ENCODE data around the gene ITGA2B. TPM values are rescaled to one million over a fixed set of nuclear protein-coding genes. Genes with fewer than 3 reads are reported as not detected.
A peak's percentile ranks its signal among the peaks of the same experiment; 100 is the strongest.

Gene ITGA2B
- total and polyA plus RNA-seq, 4 donors, result 1.4 to 9.2 (median 4.2) TPM

- ATAC-seq (ENCODE audit: insufficient read depth, low FRiP score) (peak; percentile 58), DNase-seq (no peak)
- TF ChIP-seq CTCF (IDR thresholded peaks at IDR 0.05; ENCODE audit: control extremely low read depth, extremely low read depth), result no peak
- no peaks in the 10 kb centered on the region for H3K4me1 ChIP-seq (ENCODE audit: control insufficient read depth in 5 of 5, insufficient read depth in 5 of 5, low read length in 5 of 5)
- WGBS, 2 donors, result 74 to 81% methylated on average over 2 of the region's 2 CpGs
- no peaks in the 10 kb centered on the region for H3K9me3 ChIP-seq (ENCODE audit: control insufficient read depth in 4 of 4, insufficient read depth in 3 of 4, low read length in 3 of 4)
- H3K27me3 ChIP-seq (ENCODE audit: control insufficient read depth in 3 of 3, insufficient read depth in 3 of 3, low read length in 2 of 3), result no peaks in the 10 kb centered on the region
- H3K36me3 ChIP-seq (ENCODE audit: control insufficient read depth in 4 of 4, insufficient read depth in 4 of 4, low read length in 4 of 4), result peaks cover 0 to 27% (median 8%) of the 10 kb centered on the region in 4 donors
- no peak overlapping the region for H3K9ac ChIP-seq (ENCODE audit: insufficient read depth in 1 of 2, low read length in 2 of 2)
- H3K27ac ChIP-seq (ENCODE audit: low read depth in 1 of 2, low read length in 1 of 2), result no peak overlapping the region
- no peak overlapping the region for H3K4me3 ChIP-seq
These were observed 28.1 kb upstream of the ITGA2B start for GRCh38 chr17:44417553-44417952.

GRCh38 chr17:44416558-44417289 is 27.3 kb upstream of the ITGA2B start:
- Histone ChIP-seq H3K27ac (ENCODE audit: low read depth in 1 of 2, low read length in 1 of 2) (no peak overlapping the region), H3K4me1 (ENCODE audit: control insufficient read depth in 5 of 5, insufficient read depth in 5 of 5, low read length in 5 of 5) (no peaks in the 10 kb centered on the region), H3K27me3 (ENCODE audit: control insufficient read depth in 3 of 3, insufficient read depth in 3 of 3, low read length in 2 of 3) (no peaks in the 10 kb centered on the region), H3K4me3 (no peak overlapping the region), H3K9ac (ENCODE audit: insufficient read depth in 1 of 2, low read length in 2 of 2) (no peak overlapping the region), H3K9me3 (ENCODE audit: control insufficient read depth in 4 of 4, insufficient read depth in 3 of 4, low read length in 3 of 4) (no peaks in the 10 kb centered on the region), H3K36me3 (ENCODE audit: control insufficient read depth in 4 of 4, insufficient read depth in 4 of 4, low read length in 4 of 4) (peaks cover 0 to 28% (median 8%) of the 10 kb centered on the region in 4 donors)
- DNase-seq, result no peak
- TF ChIP-seq CTCF (IDR thresholded peaks at IDR 0.05; ENCODE audit: control extremely low read depth, extremely low read depth), result no peak
- 92 to 94% methylated on average over 2 of the region's 2 CpGs for WGBS, 2 donors
- ATAC-seq (ENCODE audit: insufficient read depth, low FRiP score), result no peak

GRCh38 chr17:44414394-44415155 is 25.1 kb upstream of the ITGA2B start:
- ATAC-seq (ENCODE audit: insufficient read depth, low FRiP score), result no peak

More at GRCh38 chr17:44414394-44415155, 25.1 kb upstream of the ITGA2B start:
- WGBS, 2 donors, result 95 to 98% methylated on average over 1 of the region's 1 CpG
- no peaks in the 10 kb centered on the region for H3K27me3 ChIP-seq (ENCODE audit: control insufficient read depth in 3 of 3, insufficient read depth in 3 of 3, low read length in 2 of 3)
- TF ChIP-seq CTCF (IDR thresholded peaks at IDR 0.05; ENCODE audit: control extremely low read depth, extremely low read depth), result no peak
- no peak overlapping the region for H3K9ac ChIP-seq (ENCODE audit: insufficient read depth in 1 of 2, low read length in 2 of 2)
- no peak for DNase-seq
- H3K4me3 ChIP-seq, result no peak overlapping the region
- H3K4me1 ChIP-seq (ENCODE audit: control insufficient read depth in 5 of 5, insufficient read depth in 5 of 5, low read length in 5 of 5), result no peaks in the 10 kb centered on the region
- H3K27ac ChIP-seq (ENCODE audit: low read depth in 1 of 2, low read length in 1 of 2), result no peak overlapping the region
- no peaks in the 10 kb centered on the region for H3K9me3 ChIP-seq (ENCODE audit: control insufficient read depth in 4 of 4, insufficient read depth in 3 of 4, low read length in 3 of 4)
- H3K36me3 ChIP-seq (ENCODE audit: control insufficient read depth in 4 of 4, insufficient read depth in 4 of 4, low read length in 4 of 4), result peaks cover 0 to 29% (median 5%) of the 10 kb centered on the region in 4 donors
